NCI-H524 treated with DMSO at 0.1 percent for 48 hours (cell line): Measurements from ENCODE around the gene UBR3.
"Not testable (repeated sequence)": the region's sequence is repeated elsewhere in the genome, so short reads cannot be mapped to it uniquely, and the experiment has no call there.

ENCODE experiments used
- DNase-seq: peaks from one replicate; lab custom pipeline; 2025; lab: John Stamatoyannopoulos, UW

Gene UBR3

GRCh38 chr2:169827272-169828140 is at the start of gene UBR3:
Gene UBR3, plus strand, starts transcription at chr2:169827454. Its CDS starts 54 bp downstream, at chr2:169827508.
- peak; percentile 40 for DNase-seq

- no peak for DNase-seq
Measured at GRCh38 chr2:169778446-169778845, 48.8 kb upstream of the UBR3 start.

GRCh38 chr2:169781249-169782013 is 45.8 kb upstream of the UBR3 start:
- DNase-seq, result no peak

GRCh38 chr2:169782513-169782912 is 44.7 kb upstream of the UBR3 start:
- no peak for DNase-seq

- no peak for DNase-seq
Measured at GRCh38 chr2:169790581-169790980, 36.7 kb upstream of the UBR3 start.

- DNase-seq, result no peak
Measured at GRCh38 chr2:169795181-169795580, 32.1 kb upstream of the UBR3 start.

- DNase-seq, result no peak
Measured at GRCh38 chr2:169796441-169796840, 30.8 kb upstream of the UBR3 start.

- no peak for DNase-seq
Measured at GRCh38 chr2:169797601-169798000, 29.7 kb upstream of the UBR3 start.

GRCh38 chr2:169798397-169798717 is 28.9 kb upstream of the UBR3 start:
- DNase-seq, result no peak

- DNase-seq, result peak; percentile 38
Measured at GRCh38 chr2:169798718-169799592, 28.3 kb upstream of the UBR3 start, which contains the start of gene SSB. Gene SSB, plus strand, starts transcription at chr2:169798871. Its CDS starts 2,090 bp downstream, at chr2:169800961.

GRCh38 chr2:169803480-169803879 is 23.8 kb upstream of the UBR3 start:
- no peak for DNase-seq

GRCh38 chr2:169806586-169806985 is 20.7 kb upstream of the UBR3 start:
- no peak for DNase-seq

GRCh38 chr2:169808221-169808620 is 19.0 kb upstream of the UBR3 start:
- no peak for DNase-seq

GRCh38 chr2:169815849-169816248 is 11.4 kb upstream of the UBR3 start:
- no peak for DNase-seq

GRCh38 chr2:169816961-169817360 is 10.3 kb upstream of the UBR3 start:
- not testable (repeated sequence) for DNase-seq

- not testable (repeated sequence) for DNase-seq
Measured at GRCh38 chr2:169817369-169817768, 9.9 kb upstream of the UBR3 start.

- no peak for DNase-seq
Measured at GRCh38 chr2:169818241-169818640, 9.0 kb upstream of the UBR3 start.

GRCh38 chr2:169819106-169819505 is 8.1 kb upstream of the UBR3 start:
- no peak for DNase-seq

GRCh38 chr2:169820101-169820500 is 7.2 kb upstream of the UBR3 start:
- not testable (repeated sequence) for DNase-seq

- no peak for DNase-seq
Measured at GRCh38 chr2:169822036-169822435, 5.2 kb upstream of the UBR3 start.

GRCh38 chr2:169822785-169823392 is 4.4 kb upstream of the UBR3 start:
- DNase-seq, result no peak

GRCh38 chr2:169823996-169824372 is 3.3 kb upstream of the UBR3 start:
- DNase-seq, result no peak
